ENCODE results near the gene GALNTL6. TPM values are rescaled to one million over a fixed set of nuclear protein-coding genes. Genes with fewer than 3 reads are reported as not detected.

Gene GALNTL6
- total RNA-seq, 4 donors from 2014 or later, result 0.82 to 0.95 TPM; not detected in 2

- no peaks in the 10 kb centered on the region for H3K4me1 ChIP-seq
- DNase-seq, result no peak
- TF ChIP-seq POLR2A (IDR thresholded peaks at IDR 0.05) (no peak), POLR2AphosphoS5 (IDR thresholded peaks at IDR 0.05) (no peak), EP300 (IDR thresholded peaks at IDR 0.05; ENCODE audit: low read depth) (no peak), CTCF (IDR thresholded peaks at IDR 0.05) (no peak)
- no peaks in the 10 kb centered on the region for H3K36me3 ChIP-seq
- no peak overlapping the region for H3K27ac ChIP-seq
- in situ Hi-C loops (cut with MboI; ENCODE audit: low pct_ligation_motif_present in 1 of 4, low pct_unique_long_range_greater_than_20kb in 1 of 4, low sequenced_read_pairs in 3 of 4), result no loop called here
- no peak overlapping the region for H3K4me3 ChIP-seq
- intact Hi-C loops (cut with DNase I; ENCODE audit: low total_unique reads), result no loop called here
- WGBS, 2 donors (ENCODE audit: low coverage in 1 of 2), result 81 to 88% methylated on average over 1 of the region's 1 CpG
- no peaks in the 10 kb centered on the region for H3K27me3 ChIP-seq
- no peaks in the 10 kb centered on the region for H3K9me3 ChIP-seq
Observed at GRCh38 chr4:171993247-171993646, 180.0 kb downstream of the GALNTL6 start.

- TF ChIP-seq POLR2A (IDR thresholded peaks at IDR 0.05), result no peak
- TF ChIP-seq POLR2AphosphoS5 (IDR thresholded peaks at IDR 0.05), result no peak
- TF ChIP-seq EP300 (IDR thresholded peaks at IDR 0.05; ENCODE audit: low read depth), result no peak
- TF ChIP-seq CTCF (IDR thresholded peaks at IDR 0.05), result no peak
- Histone ChIP-seq H3K4me3 (no peak overlapping the region), H3K4me1 (no peaks in the 10 kb centered on the region), H3K9me3 (no peaks in the 10 kb centered on the region), H3K27ac (no peak overlapping the region), H3K36me3 (no peaks in the 10 kb centered on the region), H3K27me3 (no peaks in the 10 kb centered on the region)
- in situ Hi-C loops (cut with MboI; ENCODE audit: low pct_ligation_motif_present in 1 of 4, low pct_unique_long_range_greater_than_20kb in 1 of 4, low sequenced_read_pairs in 3 of 4), result no loop called here
- no peak for DNase-seq
- intact Hi-C loops (cut with DNase I; ENCODE audit: low total_unique reads), result no loop called here
Observed at GRCh38 chr4:172007889-172008288, 194.7 kb downstream of the GALNTL6 start.

- TF ChIP-seq CTCF (IDR thresholded peaks at IDR 0.05), result no peak
- TF ChIP-seq EP300 (IDR thresholded peaks at IDR 0.05; ENCODE audit: low read depth), result no peak
- TF ChIP-seq POLR2AphosphoS5 (IDR thresholded peaks at IDR 0.05), result no peak
- no peak for TF ChIP-seq POLR2A (IDR thresholded peaks at IDR 0.05)
- in situ Hi-C loops (cut with MboI; ENCODE audit: low pct_ligation_motif_present in 1 of 4, low pct_unique_long_range_greater_than_20kb in 1 of 4, low sequenced_read_pairs in 3 of 4), result no loop called here
- no peaks in the 10 kb centered on the region for H3K36me3 ChIP-seq
Observed at GRCh38 chr4:172009446-172010230, 196.4 kb downstream of the GALNTL6 start.

GRCh38 chr4:172011196-172011595 is 198.0 kb downstream of the GALNTL6 start:
- no peaks in the 10 kb centered on the region for H3K27me3 ChIP-seq
- intact Hi-C loops (cut with DNase I; ENCODE audit: low total_unique reads), result no loop called here
- no peaks in the 10 kb centered on the region for H3K9me3 ChIP-seq
- no peak overlapping the region for H3K4me3 ChIP-seq
- no peak for DNase-seq
- H3K27ac ChIP-seq, result no peak overlapping the region
- TF ChIP-seq POLR2A (IDR thresholded peaks at IDR 0.05) (no peak), EP300 (IDR thresholded peaks at IDR 0.05; ENCODE audit: low read depth) (no peak), POLR2AphosphoS5 (IDR thresholded peaks at IDR 0.05) (no peak), CTCF (IDR thresholded peaks at IDR 0.05) (no peak)
- no peaks in the 10 kb centered on the region for H3K4me1 ChIP-seq
- H3K36me3 ChIP-seq, result no peaks in the 10 kb centered on the region
- in situ Hi-C loops (cut with MboI; ENCODE audit: low pct_ligation_motif_present in 1 of 4, low pct_unique_long_range_greater_than_20kb in 1 of 4, low sequenced_read_pairs in 3 of 4), result no loop called here
- 71 to 100% methylated on average over 1 of the region's 1 CpG for WGBS, 2 donors (ENCODE audit: low coverage in 1 of 2)

More at GRCh38 chr4:172009446-172010230, 196.4 kb downstream of the GALNTL6 start:
- Histone ChIP-seq H3K9me3 (no peaks in the 10 kb centered on the region), H3K4me1 (no peaks in the 10 kb centered on the region), H3K27me3 (no peaks in the 10 kb centered on the region), H3K27ac (no peak overlapping the region), H3K4me3 (no peak overlapping the region)
- DNase-seq, result no peak
- WGBS, 2 donors (ENCODE audit: low coverage in 1 of 2), result 47 to 49% methylated on average over 2 to 3 of the region's 3 CpGs
- intact Hi-C loops (cut with DNase I; ENCODE audit: low total_unique reads), result no loop called here
